Neural cell (in vitro differentiated cells): ENCODE data around the gene TMEM208. TPM values are rescaled to one million over a fixed set of nuclear protein-coding genes. Genes with fewer than 3 reads are reported as not detected.

ENCODE experiments used
- H2AFZ ChIP-seq: fragments of 200-600, 300-800 bp; sonication (generic), shearing (Covaris generic); 2 replicates; pipeline ENCODE4 v1.6.0; 2014; ENCODE audit warnings: low read depth, mild to moderate bottlenecking, antibody characterized with exemption, low read length, moderate library complexity
- H3F3A ChIP-seq: fragments of 200-600 bp; shearing (Covaris generic); 2 replicates; pipeline ENCODE4 v1.6.1; 2016; ENCODE audit warnings: mild to moderate bottlenecking, moderate library complexity, mixed read lengths, antibody characterized with exemption, low read length; ENCODE audit not compliant: insufficient read depth, poor library complexity, severe bottlenecking
- H3K27ac ChIP-seq: fragments of 200-600, 300-800 bp; sonication (generic), shearing (Covaris generic); 2 replicates; pipeline ENCODE4 v1.5.1; 2014; ENCODE audit warnings: mild to moderate bottlenecking, low read length, moderate library complexity
- H3K27me3 ChIP-seq: fragments of 300-800, 200-600 bp; sonication (generic), shearing (Covaris generic); 2 replicates; pipeline ENCODE4 v1.6.0; 2014; ENCODE audit warnings: mild to moderate bottlenecking, low read depth, low read length, moderate library complexity; ENCODE audit not compliant: insufficient read depth
- H3K36me3 ChIP-seq: fragments of 300-800, 200-600 bp; sonication (generic), shearing (Covaris generic); 2 replicates; pipeline ENCODE4 v1.5.1; 2014; ENCODE audit warnings: mild to moderate bottlenecking, antibody characterized with exemption, low read length, moderate library complexity; ENCODE audit not compliant: insufficient read depth
- H3K4me2 ChIP-seq: fragments of 300-800, 200-600 bp; sonication (generic), shearing (Covaris generic); 2 replicates; pipeline ENCODE4 v1.6.0; 2014; ENCODE audit warnings: mild to moderate bottlenecking, low read length
- H3K4me3 ChIP-seq: fragments of 300-800, 200-600 bp; sonication (generic), shearing (Covaris generic); 2 replicates; pipeline ENCODE4 v1.5.1; 2014; ENCODE audit warnings: mild to moderate bottlenecking, low read length, moderate library complexity
- H3K79me2 ChIP-seq: fragments of 200-600 bp; shearing (Covaris generic); replicated peaks from 2 replicates; pipeline ENCODE4 v1.6.0; 2014; ENCODE audit warnings: mild to moderate bottlenecking, low read length, moderate library complexity; ENCODE audit not compliant: insufficient read depth
- H3K9ac ChIP-seq: fragments of 300-800, 200-600 bp; sonication (generic), shearing (Covaris generic); 2 replicates; pipeline ENCODE4 v1.6.1; 2016; ENCODE audit warnings: mild to moderate bottlenecking, low read length, mixed read lengths
- H3K9me2 ChIP-seq: fragments of 200-600 bp; shearing (Covaris generic); 2 replicates; pipeline ENCODE4 v1.6.1; 2016; ENCODE audit warnings: mild to moderate bottlenecking, low read length, mixed read lengths; ENCODE audit not compliant: insufficient read depth
- H3K9me3 ChIP-seq: fragments of 200-600, 300-800 bp; sonication (generic), shearing (Covaris generic); 2 replicates; pipeline ENCODE4 v1.6.1; 2016; ENCODE audit warnings: mild to moderate bottlenecking, mixed run types, low read length, moderate library complexity, mixed read lengths
- H4K20me1 ChIP-seq: fragments of 200-600 bp; shearing (Covaris generic); 2 replicates; pipeline ENCODE4 v1.6.1; 2016; ENCODE audit warnings: mild to moderate bottlenecking, mixed run types; ENCODE audit not compliant: insufficient read depth
- CTCF ChIP-seq: fragments of 450-650 bp; IDR thresholded peaks from 2 replicates; pipeline ENCODE4 v1.5.1; 2014; ENCODE audit warnings: antibody characterized with exemption, mild to moderate bottlenecking, moderate library complexity; ENCODE audit not compliant: poor library complexity, severe bottlenecking
- EP300 ChIP-seq: fragments of 450-650 bp; conservative IDR thresholded peaks from 2 replicates; pipeline ENCODE4 v1.6.1; 2014; ENCODE audit warnings: antibody characterized with exemption, mild to moderate bottlenecking, moderate library complexity; ENCODE audit not compliant: poor library complexity, severe bottlenecking
- EZH2 ChIP-seq: fragments of 200-600, 300-800 bp; shearing (Covaris generic), sonication (generic); IDR thresholded peaks from 2 replicates; pipeline ENCODE4 v1.6.1; 2014; ENCODE audit warnings: antibody characterized with exemption, low read length, borderline replicate concordance, mild to moderate bottlenecking; ENCODE audit not compliant: insufficient read depth, poor library complexity, severe bottlenecking
- MXI1 ChIP-seq: fragments of 450-650 bp; conservative IDR thresholded peaks from 2 replicates; pipeline ENCODE4 v1.6.1; 2014; ENCODE audit warnings: antibody characterized with exemption, mild to moderate bottlenecking; ENCODE audit not compliant: poor library complexity, severe bottlenecking
- POLR2AphosphoS5 ChIP-seq: IDR thresholded peaks from 2 replicates; pipeline ENCODE4 v1.6.1; 2012
- RAD21 ChIP-seq: fragments of 450-650 bp; conservative IDR thresholded peaks from 2 replicates; pipeline ENCODE4 v1.6.1; 2014; ENCODE audit warnings: antibody characterized with exemption, mild to moderate bottlenecking, moderate library complexity
- REST ChIP-seq: IDR thresholded peaks from 2 replicates; pipeline ENCODE4 v1.6.1; 2012; ENCODE audit warnings: borderline replicate concordance
- SMC3 ChIP-seq: fragments of 450-650 bp; conservative IDR thresholded peaks from 2 replicates; pipeline ENCODE4 v1.6.1; 2014; ENCODE audit warnings: antibody characterized with exemption, mild to moderate bottlenecking, moderate library complexity; ENCODE audit not compliant: poor library complexity
- TAF1 ChIP-seq: IDR thresholded peaks from 2 replicates; pipeline ENCODE4 v1.6.1; 2012; ENCODE audit warnings: low read depth
- polyA plus RNA-seq: library from polyadenylated mRNA; depleted of rRNA; stranded (reverse); fragments of >200 nt; gene quantifications from 2 replicates; pipeline ENCODE4 v1.2.3, GENCODE V29; 2014

The TMEM208 gene
- polyA plus RNA-seq, 1 donor from 2014 or later, result 53.5 TPM

DNA sequence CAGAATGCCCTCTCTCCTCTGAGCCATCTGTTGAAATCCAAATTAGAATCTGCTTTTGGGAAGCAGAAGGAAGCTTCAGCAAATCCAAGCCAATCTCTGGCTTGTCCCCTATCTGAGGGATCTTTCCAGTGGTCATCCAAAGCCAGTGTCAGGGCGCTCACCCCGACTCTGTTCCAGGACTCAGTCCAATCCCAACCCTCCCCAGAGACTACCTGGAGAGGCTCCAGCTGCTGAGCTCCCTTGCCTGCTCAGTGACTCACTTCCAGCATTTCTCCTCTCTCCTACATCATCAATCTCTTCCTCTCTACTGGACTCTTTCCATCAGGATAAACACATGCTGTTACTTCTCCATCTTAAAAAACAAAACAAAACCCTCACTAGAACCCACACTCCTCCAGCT lies 45.6 kb upstream of the TMEM208 start:
- H4K20me1 ChIP-seq, result peaks cover 9% of the 10 kb centered on the region

DNA sequence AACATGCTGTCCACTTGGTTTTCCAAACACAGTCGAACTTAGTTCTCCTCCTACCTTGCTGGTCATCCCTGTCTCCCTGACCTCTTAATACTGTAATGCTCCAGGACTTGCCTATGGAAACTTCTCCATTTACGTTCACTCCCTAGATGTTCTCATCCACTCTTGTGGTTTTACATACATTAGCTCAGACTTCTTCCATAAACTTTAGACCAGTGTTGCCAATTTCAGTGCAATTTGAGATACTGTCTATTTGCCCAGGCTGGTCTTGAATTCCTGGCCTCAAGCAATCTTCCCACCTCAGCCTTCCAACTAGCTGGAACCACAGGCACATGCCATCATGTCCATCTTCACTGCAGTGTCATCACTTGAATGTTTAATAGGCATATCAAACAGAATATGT lies 44.6 kb upstream of the TMEM208 start:
- H3K4me3 ChIP-seq, result peak overlapping the region; percentile 91
- TF ChIP-seq CTCF, result no peak
- TF ChIP-seq POLR2AphosphoS5, result no peak
- no peak for TF ChIP-seq REST
- no peak for TF ChIP-seq EP300
- TF ChIP-seq MXI1, result no peak
- TF ChIP-seq SMC3, result no peak
- no peak for TF ChIP-seq TAF1

More for the DNA sequence above, 45.6 kb upstream of the TMEM208 start:
- H3K4me3 ChIP-seq, result peak overlapping the region; percentile 91
- H3K9me3 ChIP-seq, result no peaks in the 10 kb centered on the region
- H3K9ac ChIP-seq, result no peak overlapping the region
- TF ChIP-seq EZH2, result no peak
- no peak for TF ChIP-seq RAD21
- no peak for TF ChIP-seq CTCF
- no peak for TF ChIP-seq POLR2AphosphoS5
- no peak for TF ChIP-seq SMC3
- TF ChIP-seq REST, result no peak
- no peak for TF ChIP-seq MXI1
- TF ChIP-seq TAF1, result no peak
- TF ChIP-seq EP300, result no peak
- H3K27me3 ChIP-seq, result peaks cover 20% of the 10 kb centered on the region
- H2AFZ ChIP-seq, result no peak overlapping the region
- no peaks in the 10 kb centered on the region for H3F3A ChIP-seq
- no peak overlapping the region for H3K27ac ChIP-seq
- peaks cover 24% of the 10 kb centered on the region for H3K79me2 ChIP-seq
- H3K9me2 ChIP-seq, result no peaks in the 10 kb centered on the region
- no peaks in the 10 kb centered on the region for H3K36me3 ChIP-seq
- peak overlapping the region; percentile 19 for H3K4me2 ChIP-seq

More for the DNA sequence above, 44.6 kb upstream of the TMEM208 start:
- Histone ChIP-seq H3F3A (no peaks in the 10 kb centered on the region), H3K36me3 (no peaks in the 10 kb centered on the region), H3K27ac (no peak overlapping the region), H3K27me3 (peaks cover 19% of the 10 kb centered on the region), H3K9ac (peak overlapping the region; percentile 94), H3K79me2 (peaks cover 24% of the 10 kb centered on the region), H3K9me2 (no peaks in the 10 kb centered on the region), H2AFZ (no peak overlapping the region), H4K20me1 (peaks cover 9% of the 10 kb centered on the region), H3K9me3 (no peaks in the 10 kb centered on the region), H3K4me2 (peak overlapping the region; percentile 76)
